ENCODE measurements around the gene UHRF2. TPM values are rescaled to one million over a fixed set of nuclear protein-coding genes. Genes with fewer than 3 reads are reported as not detected.

Gene UHRF2
- total and polyA plus RNA-seq, 7 experiments from 2014 or later: 11.4 to 117 (median 95.2) TPM

GRCh38 chr9:6549106-6549800 is 136.3 kb downstream of the UHRF2 start:
- Histone ChIP-seq H3K4me1 (ENCODE audit: control insufficient read depth in 2 of 2, insufficient read depth in 2 of 2, low read length in 2 of 2) (no peaks in the 10 kb centered on the region), H3K36me3 (ENCODE audit: control insufficient read depth in 2 of 3, insufficient read depth in 3 of 3, low read length in 3 of 3) (no peaks in the 10 kb centered on the region), H3K9me3 (ENCODE audit: control insufficient read depth in 2 of 3, low read length in 3 of 3) (no peaks in the 10 kb centered on the region), H3K4me3 (ENCODE audit: low read length) (no peak overlapping the region), H3K27me3 (ENCODE audit: control insufficient read depth in 2 of 2, insufficient read depth in 2 of 2, low read length in 2 of 2) (no peaks in the 10 kb centered on the region), H3K27ac (ENCODE audit: low read depth, low read length) (no peak overlapping the region)
- Mint-ChIP-seq H3K36me3 (no peaks in the 10 kb centered on the region), H3K27ac (no peak overlapping the region), H3K9me3 (no peaks in the 10 kb centered on the region), H3K4me1 (peaks cover 0 to 3% (median 0%) of the 10 kb centered on the region in 7 donors), H3K27me3 (peaks cover 0 to 3% (median 0%) of the 10 kb centered on the region in 5 donors), H3K4me3 (no peak overlapping the region)
- DNase-seq (no peak), ATAC-seq (no peak)
- ChIA-PET POLR2A (no interaction called here), CTCF (no interaction called here)
- intact Hi-C loops (cut with micrococcal nuclease): no loop called here

- H3K36me3 Mint-ChIP-seq: no peaks in the 10 kb centered on the region
- H3K4me3 Mint-ChIP-seq: no peak overlapping the region
- H3K4me1 ChIP-seq (ENCODE audit: control insufficient read depth in 2 of 2, insufficient read depth in 2 of 2, low read length in 2 of 2): no peaks in the 10 kb centered on the region
- no peaks in the 10 kb centered on the region for H3K9me3 Mint-ChIP-seq
- H3K4me3 ChIP-seq (ENCODE audit: low read length): no peak overlapping the region
- H3K4me1 Mint-ChIP-seq: peaks cover 0 to 3% (median 0%) of the 10 kb centered on the region in 7 donors
- H3K27me3 Mint-ChIP-seq: peaks cover 0 to 3% (median 0%) of the 10 kb centered on the region in 5 donors
- no peaks in the 10 kb centered on the region for H3K36me3 ChIP-seq (ENCODE audit: control insufficient read depth in 2 of 3, insufficient read depth in 3 of 3, low read length in 3 of 3)
- ChIA-PET POLR2A (no interaction called here), CTCF (no interaction called here)
- H3K27ac ChIP-seq (ENCODE audit: low read depth, low read length): no peak overlapping the region
- ATAC-seq (no peak), DNase-seq (no peak)
- no peaks in the 10 kb centered on the region for H3K27me3 ChIP-seq (ENCODE audit: control insufficient read depth in 2 of 2, insufficient read depth in 2 of 2, low read length in 2 of 2)
- no peak overlapping the region for H3K27ac Mint-ChIP-seq
- no peaks in the 10 kb centered on the region for H3K9me3 ChIP-seq (ENCODE audit: control insufficient read depth in 2 of 3, low read length in 3 of 3)
- intact Hi-C loops (cut with micrococcal nuclease): no loop called here
These were observed 138.1 kb downstream of the UHRF2 start for GRCh38 chr9:6551136-6551535.

GRCh38 chr9:6552033-6552432 is 139.0 kb downstream of the UHRF2 start:
- H3K9me3 ChIP-seq (ENCODE audit: control insufficient read depth in 2 of 3, low read length in 3 of 3): no peaks in the 10 kb centered on the region
- Mint-ChIP-seq H3K27me3 (peaks cover 0 to 6% (median 0%) of the 10 kb centered on the region in 5 donors), H3K4me1 (peaks cover 0 to 3% (median 0%) of the 10 kb centered on the region in 7 donors), H3K27ac (no peak overlapping the region), H3K9me3 (no peaks in the 10 kb centered on the region), H3K4me3 (no peak overlapping the region), H3K36me3 (no peaks in the 10 kb centered on the region)
- no peaks in the 10 kb centered on the region for H3K36me3 ChIP-seq (ENCODE audit: control insufficient read depth in 2 of 3, insufficient read depth in 3 of 3, low read length in 3 of 3)
- H3K27me3 ChIP-seq (ENCODE audit: control insufficient read depth in 2 of 2, insufficient read depth in 2 of 2, low read length in 2 of 2): no peaks in the 10 kb centered on the region
- H3K4me3 ChIP-seq (ENCODE audit: low read length): no peak overlapping the region
- ATAC-seq (no peak), DNase-seq (no peak)
- H3K27ac ChIP-seq (ENCODE audit: low read depth, low read length): no peak overlapping the region
- intact Hi-C loops (cut with micrococcal nuclease): no loop called here
- ChIA-PET CTCF (no interaction called here), POLR2A (no interaction called here)
- no peaks in the 10 kb centered on the region for H3K4me1 ChIP-seq (ENCODE audit: control insufficient read depth in 2 of 2, insufficient read depth in 2 of 2, low read length in 2 of 2)

- no peak for ATAC-seq
- no peaks in the 10 kb centered on the region for H3K36me3 ChIP-seq (ENCODE audit: control insufficient read depth in 2 of 3, insufficient read depth in 3 of 3, low read length in 3 of 3)
- H3K4me1 ChIP-seq (ENCODE audit: control insufficient read depth in 2 of 2, insufficient read depth in 2 of 2, low read length in 2 of 2): no peaks in the 10 kb centered on the region
- H3K27me3 Mint-ChIP-seq: peaks cover 0 to 7% (median 0%) of the 10 kb centered on the region in 5 donors
- H3K27ac Mint-ChIP-seq: peak overlapping the region in 1 of 9 donors; percentile 6
- DNase-seq: no peak
- H3K4me3 ChIP-seq (ENCODE audit: low read length): no peak overlapping the region
- peaks cover 0 to 3% (median 0%) of the 10 kb centered on the region in 7 donors for H3K4me1 Mint-ChIP-seq
- CTCF ChIA-PET: no interaction called here
- POLR2A ChIA-PET: no interaction called here
- no peaks in the 10 kb centered on the region for H3K9me3 Mint-ChIP-seq
- no peak overlapping the region for H3K27ac ChIP-seq (ENCODE audit: low read depth, low read length)
- H3K36me3 Mint-ChIP-seq: no peaks in the 10 kb centered on the region
- H3K27me3 ChIP-seq (ENCODE audit: control insufficient read depth in 2 of 2, insufficient read depth in 2 of 2, low read length in 2 of 2): no peaks in the 10 kb centered on the region
- no peak overlapping the region for H3K4me3 Mint-ChIP-seq
- no peaks in the 10 kb centered on the region for H3K9me3 ChIP-seq (ENCODE audit: control insufficient read depth in 2 of 3, low read length in 3 of 3)
- intact Hi-C loops (cut with micrococcal nuclease): no loop called here
These were observed 139.6 kb downstream of the UHRF2 start for GRCh38 chr9:6552498-6553121.

GRCh38 chr9:6553866-6554265 is 140.9 kb downstream of the UHRF2 start:
- H3K4me1 Mint-ChIP-seq: peaks cover 0 to 3% (median 0%) of the 10 kb centered on the region in 7 donors
- no peaks in the 10 kb centered on the region for H3K9me3 Mint-ChIP-seq
- intact Hi-C loops (cut with micrococcal nuclease): no loop called here
- no peak for ATAC-seq
- peaks cover 0 to 7% (median 0%) of the 10 kb centered on the region in 5 donors for H3K27me3 Mint-ChIP-seq
- H3K36me3 ChIP-seq (ENCODE audit: control insufficient read depth in 2 of 3, insufficient read depth in 3 of 3, low read length in 3 of 3): no peaks in the 10 kb centered on the region
- no peak overlapping the region for H3K4me3 ChIP-seq (ENCODE audit: low read length)
- CTCF ChIA-PET: interaction anchor here (0.7 kb wide), 1 partner anchor 10 kb away, joined by 3 read pairs; no protein-coding TSS in a partner anchor
- no peaks in the 10 kb centered on the region for H3K4me1 ChIP-seq (ENCODE audit: control insufficient read depth in 2 of 2, insufficient read depth in 2 of 2, low read length in 2 of 2)
- no peak for DNase-seq
- no peak overlapping the region for H3K4me3 Mint-ChIP-seq
- no peaks in the 10 kb centered on the region for H3K27me3 ChIP-seq (ENCODE audit: control insufficient read depth in 2 of 2, insufficient read depth in 2 of 2, low read length in 2 of 2)
- H3K27ac ChIP-seq (ENCODE audit: low read depth, low read length): no peak overlapping the region
- no peaks in the 10 kb centered on the region for H3K9me3 ChIP-seq (ENCODE audit: control insufficient read depth in 2 of 3, low read length in 3 of 3)
- H3K36me3 Mint-ChIP-seq: no peaks in the 10 kb centered on the region
- no peak overlapping the region for H3K27ac Mint-ChIP-seq
- POLR2A ChIA-PET: no interaction called here

Other genes with a start within 250 kb of the UHRF2 start
- gene IL33, start 197.4 kb upstream of the UHRF2 start, total RNA-seq: not detected
- not detected for gene IL33, start 197.4 kb upstream of the UHRF2 start, polyA plus RNA-seq
- gene TPD52L3, start 84.8 kb upstream of the UHRF2 start, total RNA-seq: not detected
- not detected for gene TPD52L3, start 84.8 kb upstream of the UHRF2 start, polyA plus RNA-seq
- gene GLDC, start 232.5 kb downstream of the UHRF2 start, total RNA-seq: 1 to 10 TPM in 2 of 5 experiments, under 1 TPM in 1, not detected in 2; 0.56 to 2.2 (median 2.0) TPM
- gene GLDC, start 232.5 kb downstream of the UHRF2 start, polyA plus RNA-seq: not detected

Data from naive thymus-derived CD4-positive, alpha-beta T cell (primary cell).